ENCODE results near the gene LSM2.
A peak's percentile ranks its signal among the peaks of the same experiment; 100 is the strongest.

LSM2 gene

GRCh38 chr6:31776485-31776988, 30.2 kb downstream of the LSM2 start:
- no peak for DNase-seq

GRCh38 chr6:31775633-31776484, 30.9 kb downstream of the LSM2 start:
- no peak for DNase-seq

GRCh38 chr6:31775184-31775583, 31.6 kb downstream of the LSM2 start:
- DNase-seq = no peak

GRCh38 chr6:31771992-31772358, 34.8 kb downstream of the LSM2 start:
- no peak for DNase-seq

- DNase-seq = no peak
Measured at GRCh38 chr6:31770860-31771259, 35.9 kb downstream of the LSM2 start.

- DNase-seq = peak; percentile 84 to 87
Measured at GRCh38 chr6:31769684-31770371, 36.9 kb downstream of the LSM2 start.

- DNase-seq = no peak
Measured at GRCh38 chr6:31768363-31769257, 38.2 kb downstream of the LSM2 start.

- DNase-seq = no peak
Measured at GRCh38 chr6:31767096-31767645, 39.6 kb downstream of the LSM2 start.

- DNase-seq = no peak
Measured at GRCh38 chr6:31765910-31766794, 40.6 kb downstream of the LSM2 start.

GRCh38 chr6:31765559-31765909, 41.2 kb downstream of the LSM2 start:
- DNase-seq = no peak

GRCh38 chr6:31764198-31764597, 42.6 kb downstream of the LSM2 start:
- DNase-seq = no peak

GRCh38 chr6:31763619-31763940, 43.2 kb downstream of the LSM2 start:
- no peak for DNase-seq

- no peak for DNase-seq
Measured at GRCh38 chr6:31762878-31763618, 43.7 kb downstream of the LSM2 start.

GRCh38 chr6:31762356-31762755, 44.4 kb downstream of the LSM2 start, which contains the start of gene SAPCD1:
Gene SAPCD1, plus strand, starts transcription at chr6:31762656. Its CDS starts 399 bp downstream, at chr6:31763055.
- DNase-seq = no peak

- DNase-seq = no peak
Measured at GRCh38 chr6:31761343-31761742, 45.4 kb downstream of the LSM2 start.

GRCh38 chr6:31760790-31761189, 46.0 kb downstream of the LSM2 start:
- DNase-seq = no peak

GRCh38 chr6:31758281-31758680, 48.5 kb downstream of the LSM2 start:
- DNase-seq = no peak

GRCh38 chr6:31752739-31753319, 53.9 kb downstream of the LSM2 start:
- DNase-seq = no peak

- no peak for DNase-seq
Measured at GRCh38 chr6:31750411-31751022, 56.2 kb downstream of the LSM2 start.
